OCI-LY7 (cell line): ENCODE results near the gene HNRNPH1.

Experiments
- EZH2phosphoT487 ChIP-seq: fragments of 200-600 bp; sonication (generic); IDR thresholded peaks from 2 replicates; pipeline ENCODE4 v1.6.1; 2018; ENCODE audit warnings: low read depth, borderline replicate concordance, mild to moderate bottlenecking, mixed run types, antibody characterized with exemption, low read length, moderate library complexity, mixed read lengths
- TF ChIP-seq, protein P1 (sequence below): fragments of 200-600 bp; sonication (generic); conservative IDR thresholded peaks from 2 replicates; pipeline ENCODE4 v1.5.1; 2014; ENCODE audit warnings: mild to moderate bottlenecking, antibody characterized with exemption, low read length, moderate library complexity, mixed read lengths

DNA sequence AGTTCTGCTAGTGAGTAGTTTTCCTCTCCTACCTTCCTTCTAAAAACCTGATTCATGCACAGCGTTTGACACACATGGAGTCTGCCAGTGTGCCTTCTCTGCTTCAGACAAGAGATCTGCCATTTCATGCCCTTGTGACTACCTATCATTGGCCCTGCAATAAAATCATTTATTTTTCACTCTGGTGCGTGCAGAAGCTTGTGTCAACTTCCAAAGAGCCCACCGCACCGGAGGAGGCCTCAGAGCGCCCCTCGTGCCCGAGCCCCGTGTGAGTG lies 13.7 kb downstream of the HNRNPH1 start:
- TF ChIP-seq, protein P1, sequence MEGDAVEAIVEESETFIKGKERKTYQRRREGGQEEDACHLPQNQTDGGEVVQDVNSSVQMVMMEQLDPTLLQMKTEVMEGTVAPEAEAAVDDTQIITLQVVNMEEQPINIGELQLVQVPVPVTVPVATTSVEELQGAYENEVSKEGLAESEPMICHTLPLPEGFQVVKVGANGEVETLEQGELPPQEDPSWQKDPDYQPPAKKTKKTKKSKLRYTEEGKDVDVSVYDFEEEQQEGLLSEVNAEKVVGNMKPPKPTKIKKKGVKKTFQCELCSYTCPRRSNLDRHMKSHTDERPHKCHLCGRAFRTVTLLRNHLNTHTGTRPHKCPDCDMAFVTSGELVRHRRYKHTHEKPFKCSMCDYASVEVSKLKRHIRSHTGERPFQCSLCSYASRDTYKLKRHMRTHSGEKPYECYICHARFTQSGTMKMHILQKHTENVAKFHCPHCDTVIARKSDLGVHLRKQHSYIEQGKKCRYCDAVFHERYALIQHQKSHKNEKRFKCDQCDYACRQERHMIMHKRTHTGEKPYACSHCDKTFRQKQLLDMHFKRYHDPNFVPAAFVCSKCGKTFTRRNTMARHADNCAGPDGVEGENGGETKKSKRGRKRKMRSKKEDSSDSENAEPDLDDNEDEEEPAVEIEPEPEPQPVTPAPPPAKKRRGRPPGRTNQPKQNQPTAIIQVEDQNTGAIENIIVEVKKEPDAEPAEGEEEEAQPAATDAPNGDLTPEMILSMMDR, result no peak
- TF ChIP-seq EZH2phosphoT487, result no peak
